ENCODE results near the gene DCANP1. TPM values are rescaled to one million over a fixed set of nuclear protein-coding genes. Genes with fewer than 3 reads are reported as not detected.

The DCANP1 gene
- total RNA-seq, 3 donors from 2014 or later (not counting 1 experiment from before 2014, with no cell fraction given), result 0.07 TPM; not detected in 2

DNA sequence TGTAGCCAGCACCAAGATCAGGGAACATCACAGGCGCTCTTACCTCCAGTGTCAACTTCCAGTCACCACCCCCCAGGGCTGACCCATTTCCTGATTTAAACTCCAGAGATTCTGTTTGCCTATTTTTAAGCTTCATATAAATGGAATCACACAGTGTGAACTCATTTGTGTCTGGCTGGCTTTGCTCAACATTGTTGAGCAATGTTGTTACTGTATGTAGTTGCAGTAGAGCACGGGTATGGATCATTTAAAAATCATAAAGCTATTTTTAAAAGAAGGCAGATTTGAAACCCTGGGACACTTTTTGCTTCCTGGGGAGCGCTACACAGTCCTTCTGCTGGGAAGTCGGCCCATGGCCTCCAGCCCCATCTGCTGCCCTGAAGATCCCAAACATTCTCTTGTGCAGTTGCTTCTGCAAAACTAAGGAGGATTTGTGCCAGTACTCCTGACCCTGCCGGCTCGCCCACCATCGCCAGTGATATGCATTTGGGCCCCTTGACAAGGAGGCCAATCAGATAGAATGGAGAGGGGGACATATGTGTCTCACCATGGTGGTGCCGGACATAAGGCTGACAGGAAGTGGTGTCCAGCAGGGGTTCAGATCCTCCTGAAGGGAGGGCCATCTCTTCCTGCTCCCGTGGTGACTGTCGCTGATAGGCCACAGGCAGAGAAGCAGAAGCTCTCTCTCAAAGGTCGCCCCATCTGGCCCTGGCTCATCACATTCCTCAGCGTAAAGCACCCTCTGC lies 13.3 kb downstream of the DCANP1 start:
- intact Hi-C loops (cut with micrococcal nuclease), result no loop called here
- Mint-ChIP-seq H3K4me1 (no peaks in the 10 kb centered on the region), H3K36me3 (no peaks in the 10 kb centered on the region), H3K9me3 (no peaks in the 10 kb centered on the region), H3K27me3 (ENCODE audit: low read depth in 2 of 2) (peaks cover 6 to 18% of the 10 kb centered on the region in 2 donors), H3K4me3 (no peak overlapping the region), H3K27ac (no peak overlapping the region)
- 77% methylated on average over 12 of the region's 12 CpGs for WGBS (ENCODE audit: insufficient coverage)
- Histone ChIP-seq H3K4me3 (ENCODE audit: low read length) (no peak overlapping the region), H3K27ac (ENCODE audit: low read length) (no peak overlapping the region), H3K4me1 (ENCODE audit: control insufficient read depth, insufficient read depth, low read length) (peaks cover 25% of the 10 kb centered on the region), H3K36me3 (ENCODE audit: control insufficient read depth, insufficient read depth, low read length) (no peaks in the 10 kb centered on the region), H3K27me3 (ENCODE audit: control insufficient read depth, insufficient read depth, low read length) (no peaks in the 10 kb centered on the region), H3K9me3 (ENCODE audit: control insufficient read depth, insufficient read depth, low read length) (no peaks in the 10 kb centered on the region)
- DNase-seq (no peak), ATAC-seq (no peak)
- TF ChIP-seq, protein P1, sequence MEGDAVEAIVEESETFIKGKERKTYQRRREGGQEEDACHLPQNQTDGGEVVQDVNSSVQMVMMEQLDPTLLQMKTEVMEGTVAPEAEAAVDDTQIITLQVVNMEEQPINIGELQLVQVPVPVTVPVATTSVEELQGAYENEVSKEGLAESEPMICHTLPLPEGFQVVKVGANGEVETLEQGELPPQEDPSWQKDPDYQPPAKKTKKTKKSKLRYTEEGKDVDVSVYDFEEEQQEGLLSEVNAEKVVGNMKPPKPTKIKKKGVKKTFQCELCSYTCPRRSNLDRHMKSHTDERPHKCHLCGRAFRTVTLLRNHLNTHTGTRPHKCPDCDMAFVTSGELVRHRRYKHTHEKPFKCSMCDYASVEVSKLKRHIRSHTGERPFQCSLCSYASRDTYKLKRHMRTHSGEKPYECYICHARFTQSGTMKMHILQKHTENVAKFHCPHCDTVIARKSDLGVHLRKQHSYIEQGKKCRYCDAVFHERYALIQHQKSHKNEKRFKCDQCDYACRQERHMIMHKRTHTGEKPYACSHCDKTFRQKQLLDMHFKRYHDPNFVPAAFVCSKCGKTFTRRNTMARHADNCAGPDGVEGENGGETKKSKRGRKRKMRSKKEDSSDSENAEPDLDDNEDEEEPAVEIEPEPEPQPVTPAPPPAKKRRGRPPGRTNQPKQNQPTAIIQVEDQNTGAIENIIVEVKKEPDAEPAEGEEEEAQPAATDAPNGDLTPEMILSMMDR (IDR thresholded peaks at IDR 0.05), result no peak

DNA sequence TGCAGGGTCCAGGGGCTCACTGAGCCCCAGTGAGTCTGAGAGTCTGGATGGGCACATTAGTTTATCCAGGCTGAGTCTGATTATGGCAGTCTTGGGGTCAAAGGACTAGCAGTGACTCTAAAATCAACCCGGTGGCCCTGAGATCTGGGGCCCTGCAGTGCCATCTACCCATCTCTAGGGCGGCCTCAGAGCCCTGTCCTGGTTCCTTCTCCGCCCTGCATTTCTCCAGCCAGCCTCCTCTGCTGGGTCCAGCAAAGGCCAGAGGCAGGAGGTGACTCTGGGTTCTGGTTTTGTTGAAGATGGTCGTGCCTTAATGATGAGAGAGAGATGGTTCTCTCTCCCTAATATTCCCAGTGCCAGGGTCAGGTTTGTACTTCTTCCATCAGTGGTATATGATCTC lies 15.0 kb downstream of the DCANP1 start:
- H3K27ac ChIP-seq (ENCODE audit: low read length), result no peak overlapping the region
- H3K27ac Mint-ChIP-seq, result no peak overlapping the region
- TF ChIP-seq, protein P1 (IDR thresholded peaks at IDR 0.05), result no peak

DNA sequence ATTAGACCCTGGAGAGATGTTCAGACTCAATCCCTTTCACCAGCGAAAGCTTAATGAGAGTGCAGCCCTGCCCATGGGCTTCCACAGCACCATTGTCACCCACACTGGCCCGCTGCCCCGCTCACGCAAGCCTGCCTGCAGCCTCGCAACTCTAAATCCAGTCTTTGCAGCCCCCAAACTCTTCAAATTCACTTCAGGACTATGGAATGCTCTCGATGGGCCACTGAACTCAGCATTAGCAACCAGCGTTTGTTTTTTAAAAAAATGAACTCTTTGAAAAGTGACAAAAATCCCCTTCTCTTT lies 17.1 kb downstream of the DCANP1 start:
- Mint-ChIP-seq H3K27me3 (ENCODE audit: low read depth in 2 of 2) (peaks cover 3 to 13% of the 10 kb centered on the region in 2 donors), H3K4me3 (no peak overlapping the region), H3K9me3 (no peaks in the 10 kb centered on the region), H3K36me3 (no peaks in the 10 kb centered on the region), H3K27ac (no peak overlapping the region), H3K4me1 (no peaks in the 10 kb centered on the region)
- H3K4me3 ChIP-seq (ENCODE audit: low read length), result no peak overlapping the region
- DNase-seq, result no peak
- WGBS (ENCODE audit: insufficient coverage), result 93% methylated on average over 7 of the region's 7 CpGs
- no peaks in the 10 kb centered on the region for H3K9me3 ChIP-seq (ENCODE audit: control insufficient read depth, insufficient read depth, low read length)
- intact Hi-C loops (cut with micrococcal nuclease), result no loop called here
- H3K36me3 ChIP-seq (ENCODE audit: control insufficient read depth, insufficient read depth, low read length), result no peaks in the 10 kb centered on the region
- no peak overlapping the region for H3K27ac ChIP-seq (ENCODE audit: low read length)
- TF ChIP-seq, protein P1 (IDR thresholded peaks at IDR 0.05), result no peak
- no peak for ATAC-seq
- peaks cover 10% of the 10 kb centered on the region for H3K4me1 ChIP-seq (ENCODE audit: control insufficient read depth, insufficient read depth, low read length)
- H3K27me3 ChIP-seq (ENCODE audit: control insufficient read depth, insufficient read depth, low read length), result no peaks in the 10 kb centered on the region

More for the DNA sequence above, 15.0 kb downstream of the DCANP1 start:
- Histone ChIP-seq H3K4me3 (ENCODE audit: low read length) (no peak overlapping the region), H3K27me3 (ENCODE audit: control insufficient read depth, insufficient read depth, low read length) (no peaks in the 10 kb centered on the region), H3K4me1 (ENCODE audit: control insufficient read depth, insufficient read depth, low read length) (peaks cover 16% of the 10 kb centered on the region), H3K36me3 (ENCODE audit: control insufficient read depth, insufficient read depth, low read length) (no peaks in the 10 kb centered on the region), H3K9me3 (ENCODE audit: control insufficient read depth, insufficient read depth, low read length) (no peaks in the 10 kb centered on the region)
- no peak for ATAC-seq
- WGBS (ENCODE audit: insufficient coverage), result 90% methylated on average over 3 of the region's 4 CpGs
- Mint-ChIP-seq H3K4me1 (no peaks in the 10 kb centered on the region), H3K9me3 (no peaks in the 10 kb centered on the region), H3K27me3 (ENCODE audit: low read depth in 2 of 2) (peaks cover 6 to 18% of the 10 kb centered on the region in 2 donors), H3K4me3 (no peak overlapping the region), H3K36me3 (no peaks in the 10 kb centered on the region)
- DNase-seq, result no peak
- intact Hi-C loops (cut with micrococcal nuclease), result no loop called here

Data from natural killer cell (primary cell).